K562 (cell line): ENCODE measurements around the gene POU2F1. TPM values are rescaled to one million over a fixed set of nuclear protein-coding genes. Genes with fewer than 3 reads are reported as not detected.

ENCODE experiments used
- ARID3A ChIP-seq: IDR thresholded peaks from 2 replicates; pipeline ENCODE4 v1.6.1; 2012; ENCODE audit warnings: low read depth, low read length, improper control_type of control experiment, borderline replicate concordance
- BACH1 ChIP-seq: fragments of 200-800 bp; sonication (Bioruptor generic); IDR thresholded peaks from 2 replicates; pipeline ENCODE4 v1.6.1; 2016; ENCODE audit warnings: missing genetic modification characterization, missing compliant biosample characterization
- CTBP1 ChIP-seq: fragments of 450-650 bp; IDR thresholded peaks from 2 replicates; pipeline ENCODE4 v1.6.1; 2016; ENCODE audit warnings: borderline replicate concordance
- CTCF ChIP-seq, 3 experiments: IDR thresholded peaks in 2 of 3; conservative IDR thresholded peaks in 1 of 3; 2 replicates each; pipeline ENCODE4 v1.5.1; 2011 to 2012; ENCODE audit warnings: low read length in 3 of 3, mild to moderate bottlenecking in 3 of 3, control low read depth in 2 of 3, improper control_type of control experiment in 1 of 3, inconsistent platforms in 1 of 3, low read depth in 1 of 3, mixed read lengths in 1 of 3, moderate library complexity in 1 of 3; ENCODE audit not compliant: insufficient read depth in 2 of 3
- E2F5 ChIP-seq: sonication (generic); formaldehyde crosslinking; IDR thresholded peaks from 2 replicates; pipeline ENCODE4 v1.8.0; 2022; ENCODE audit warnings: mild to moderate bottlenecking, missing genetic modification reagents
- EGR1 ChIP-seq: fragments of 450-650 bp; conservative IDR thresholded peaks from 2 replicates; pipeline ENCODE4 v1.6.1; 2017; ENCODE audit warnings: mild to moderate bottlenecking
- EHMT2 ChIP-seq: fragments of 450-650 bp; IDR thresholded peaks from 2 replicates; pipeline ENCODE4 v1.6.1; 2018; ENCODE audit warnings: antibody characterized with exemption
- FOS ChIP-seq: IDR thresholded peaks from 3 replicates; pipeline ENCODE4 v1.6.1; 2011; ENCODE audit not compliant: insufficient read length; ENCODE audit errors: extremely low read depth
- FOXK1 ChIP-seq: sonication (generic); formaldehyde crosslinking; IDR thresholded peaks from 2 replicates; pipeline ENCODE4 v1.8.0; 2022; ENCODE audit warnings: missing genetic modification reagents, mild to moderate bottlenecking, borderline replicate concordance
- HMG20A ChIP-seq: fragments of 450-650 bp; formaldehyde crosslinking; conservative IDR thresholded peaks from 2 replicates; pipeline ENCODE4 v1.4.0; 2020; ENCODE audit warnings: mild to moderate bottlenecking, mixed read lengths
- JUND ChIP-seq, 2 experiments: IDR thresholded peaks; 2 replicates in 1 of 2; 3 replicates in 1 of 2; pipeline ENCODE4 v1.6.1; 2011; ENCODE audit warnings: borderline replicate concordance in 2 of 2, low read depth in 2 of 2, low read length in 2 of 2, improper control_type of control experiment in 1 of 2, missing biosample characterization in 1 of 2, missing genetic modification characterization in 1 of 2, missing genetic modification reagents in 1 of 2
- NFE2L1 ChIP-seq: fragments of 450-650 bp; IDR thresholded peaks from 2 replicates; pipeline ENCODE4 v1.6.1; 2016; ENCODE audit warnings: missing genetic modification characterization, low read depth, mild to moderate bottlenecking, missing compliant biosample characterization, moderate library complexity, borderline replicate concordance
- NR1H2 ChIP-seq: sonication (generic); formaldehyde crosslinking; IDR thresholded peaks from 2 replicates; pipeline ENCODE4 v1.4.0; 2020; ENCODE audit warnings: mild to moderate bottlenecking, missing genetic modification reagents
- POLR3G ChIP-seq: IDR thresholded peaks from 2 replicates; pipeline ENCODE4 v1.6.1; 2011; ENCODE audit not compliant: insufficient read length, insufficient replicate concordance; ENCODE audit errors: extremely low read depth
- PREB ChIP-seq: sonication (generic); formaldehyde crosslinking; IDR thresholded peaks from 2 replicates; pipeline ENCODE4 v1.8.1; 2023; ENCODE audit warnings: mild to moderate bottlenecking, missing genetic modification reagents
- SNAPC5 ChIP-seq: fragments of 250-450 bp; sonication (Bioruptor Pico); IDR thresholded peaks from 2 replicates; pipeline ENCODE4 v1.8.0; 2021; ENCODE audit warnings: moderate library complexity, mild to moderate bottlenecking, inconsistent platforms
- TEAD1 ChIP-seq, 2 experiments: fragments of 450-650 bp in 1 of 2; sonication (generic) in 1 of 2; formaldehyde crosslinking; IDR thresholded peaks; 2 replicates each; pipeline versions ENCODE4 v1.4.0 to v1.8.0; 2020 to 2022; ENCODE audit warnings: mild to moderate bottlenecking in 2 of 2, missing genetic modification reagents in 1 of 2
- U2AF1 ChIP-seq: fragments of 200-400 bp; formaldehyde crosslinking; optimal IDR thresholded peaks from 2 replicates; pipeline ENCODE3; 2017; ENCODE audit warnings: mild to moderate bottlenecking, low read depth, low read length, moderate library complexity
- ZFP1 ChIP-seq: fragments of 450-650 bp; formaldehyde crosslinking; IDR thresholded peaks from 2 replicates; pipeline ENCODE4 v1.4.0; 2020; ENCODE audit warnings: mild to moderate bottlenecking, mixed read lengths
- ZFP36 ChIP-seq: fragments of 150-350 bp; IDR thresholded peaks from 2 replicates; pipeline ENCODE4 v1.6.1; 2018; ENCODE audit warnings: low read length, low read depth; ENCODE audit not compliant: partially characterized antibody
- ZKSCAN3 ChIP-seq: fragments of 250-450 bp; sonication (Bioruptor Pico); IDR thresholded peaks from 2 replicates; pipeline ENCODE4 v1.4.0; 2020
- ZNF143 ChIP-seq: sonication (generic); formaldehyde crosslinking; IDR thresholded peaks from 2 replicates; pipeline ENCODE4 v1.9.0; 2022; ENCODE audit warnings: mild to moderate bottlenecking, missing genetic modification reagents
- ZNF431 ChIP-seq: sonication (generic); formaldehyde crosslinking; IDR thresholded peaks from 2 replicates; pipeline ENCODE4 v1.8.0; 2022; ENCODE audit warnings: mild to moderate bottlenecking, missing genetic modification reagents
- ZNF778 ChIP-seq: fragments of 450-650 bp; formaldehyde crosslinking; IDR thresholded peaks from 2 replicates; pipeline ENCODE4 v1.4.0; 2020; ENCODE audit warnings: mild to moderate bottlenecking, moderate library complexity
- polyA plus RNA-seq, 8 experiments: library from polyadenylated mRNA; depleted of rRNA in 4 of 8; stranded (reverse) in 5 of 8; unstranded in 3 of 8; fragments of >200 nt; fragmentation: Nextera tagmentation in 2 of 8; fragmentation: Illumina TruSeq in 1 of 8; extraction: Ambion mirVana in 2 of 8; extraction: Trizol in 1 of 8; gene quantifications; 2 replicates each; pipeline versions ENCODE4 v1.2.1 to v1.2.3, GENCODE V29; 2011 to 2014; ENCODE audit warnings: inconsistent platforms in 1 of 8, missing spikeins in 1 of 8
- total RNA-seq, 7 experiments: library from RNA; depleted of rRNA in 6 of 7; stranded (reverse); fragments of >200 nt in 6 of 7; fragmentation: Illumina TruSeq in 2 of 7; extraction: Trizol in 2 of 7; gene quantifications; 2 replicates each; pipeline versions ENCODE4 v1.2.1 to v1.2.3, GENCODE V29; 2011 to 2021; ENCODE audit warnings: low replicate concordance in 1 of 7

Gene POU2F1
- total and polyA plus RNA-seq, 9 of the 15 experiments (the other 6 are each of a cell fraction or from before 2014, with no cell fraction given), result 2.6 to 22.3 (median 8.8) TPM

- no peak for TF ChIP-seq CTCF (IDR thresholded peaks at IDR 0.05 in 2 of 3, conservative IDR thresholded peaks at IDR 0.05 in 1 of 3; ENCODE audit: insufficient read depth in 2 of 3, low read depth in 1 of 3, low read length in 3 of 3)
- TF ChIP-seq ZKSCAN3 (CRISPR knock-in tag), result no peak
- TF ChIP-seq FOS, result no peak
- no peak for TF ChIP-seq E2F5 (CRISPR knock-in tag)
- no peak for TF ChIP-seq TEAD1 (CRISPR knock-in tag; IDR thresholded peaks at IDR 0.05)
- peak; percentile 69; the same call in 1 of the 2 replicates for TF ChIP-seq NFE2L1 (tag)
- TF ChIP-seq ZFP36, result no peak
- no peak for TF ChIP-seq ZNF143 (CRISPR knock-in tag)
- TF ChIP-seq ZNF431 (CRISPR knock-in tag), result no peak
- TF ChIP-seq FOXK1 (CRISPR knock-in tag), result no peak
- TF ChIP-seq ZNF778 (CRISPR knock-in tag), result no peak
- no peak for TF ChIP-seq POLR3G
- TF ChIP-seq ZFP1, result no peak
- TF ChIP-seq NR1H2 (CRISPR knock-in tag), result no peak
- TF ChIP-seq BACH1 (tag), result peak; percentile 62; the same call in 1 of the 2 replicates
- no peak for TF ChIP-seq EGR1
- no peak for TF ChIP-seq HMG20A
- TF ChIP-seq JUND (IDR thresholded peaks at IDR 0.05; ENCODE audit: borderline replicate concordance, low read depth, low read length), result 0 out of 2 replicates have a peak, but pooled peaks have one; percentile 5
- TF ChIP-seq JUND (tag; IDR thresholded peaks at IDR 0.05; ENCODE audit: borderline replicate concordance, low read depth, low read length), result peak; percentile 22; the same call in 1 of the 3 replicates
- no peak for TF ChIP-seq U2AF1
- peak; percentile 54; the same call in 1 of the 2 replicates for TF ChIP-seq CTBP1
- TF ChIP-seq ARID3A, result no peak
- TF ChIP-seq PREB, result no peak
- TF ChIP-seq EHMT2, result no peak
- no peak for TF ChIP-seq SNAPC5
Observed at GRCh38 chr1:167420510-167420909, 199.8 kb downstream of the POU2F1 start (continued).
